H1 (cell line): ENCODE measurements around the gene AGPS. TPM values are rescaled to one million over a fixed set of nuclear protein-coding genes. Genes with fewer than 3 reads are reported as not detected.

ENCODE experiments used
- CTCF ChIA-PET: fragments of 300-600 bp; sonication (Branson Sonifier 250); formaldehyde crosslinking; loops from one replicate; lab custom pipeline; 2021; ENCODE audit not compliant: partially characterized antibody; lab: Charles Lee
- POLR2A ChIA-PET: fragments of 300-600 bp; sonication (Branson Sonifier 250); formaldehyde crosslinking; loops from one replicate; lab custom pipeline; 2021; ENCODE audit warnings: inconsistent platforms; ENCODE audit not compliant: partially characterized antibody; lab: Charles Lee
- DNase-seq, 2 experiments: peaks; one replicate each; pipeline versions ENCODE4 v3.0.0 to v3.0.0-alpha.2; 2010 to 2022; ENCODE audit warnings: low spot score in 2 of 2, low read depth in 1 of 2, mixed read lengths in 1 of 2
- FAIRE-seq: peaks from 2 replicates; lab custom pipeline; 2011; peaks lifted over from hg19 to GRCh38; lab: Jason Lieb, UNC
- H2AFZ ChIP-seq: 2 replicates; pipeline ENCODE4 v1.8.1; 2012; ENCODE audit warnings: low read length, inconsistent platforms
- H2AK5ac ChIP-seq: 2 replicates; pipeline ENCODE4 v1.6.1; 2013; ENCODE audit warnings: low read depth, low read length
- H2BK120ac ChIP-seq: replicated peaks from 2 replicates; pipeline ENCODE3; 2013; ENCODE audit warnings: low read depth, low read length, inconsistent platforms
- H2BK12ac ChIP-seq: 2 replicates; pipeline ENCODE4 v1.6.1; 2013; ENCODE audit warnings: low read depth, low read length
- H2BK15ac ChIP-seq: 2 replicates; pipeline ENCODE4 v1.6.1; 2013; ENCODE audit warnings: low read length
- H2BK20ac ChIP-seq: 2 replicates; pipeline ENCODE4 v1.6.1; 2013; ENCODE audit warnings: low read length
- H2BK5ac ChIP-seq: 2 replicates; pipeline ENCODE4 v1.6.1; 2013; ENCODE audit warnings: low read depth, low read length
- H3K14ac ChIP-seq: 2 replicates; pipeline ENCODE4 v1.6.1; 2013; ENCODE audit warnings: inconsistent platforms; ENCODE audit not compliant: insufficient read length
- H3K18ac ChIP-seq: 2 replicates; pipeline ENCODE4 v1.6.1; 2013; ENCODE audit warnings: low read length; ENCODE audit errors: extremely low read depth
- H3K23ac ChIP-seq: 2 replicates; pipeline ENCODE4 v1.6.1; 2013; ENCODE audit warnings: inconsistent platforms; ENCODE audit not compliant: insufficient read length
- H3K23me2 ChIP-seq: 2 replicates; pipeline ENCODE4 v1.6.1; 2013; ENCODE audit warnings: low read depth, low read length
- H3K27ac ChIP-seq: 2 replicates; pipeline ENCODE4 v1.6.1; 2011; ENCODE audit warnings: low read depth, low read length, inconsistent platforms
- H3K27me3 ChIP-seq, 4 experiments: replicated peaks in 1 of 4; 1 replicate in 1 of 4; 2 replicates in 3 of 4; pipeline versions ENCODE4 v1.6.1 to v1.8.1; 2011 to 2013; ENCODE audit warnings: low read length in 3 of 4, mild to moderate bottlenecking in 3 of 4, inconsistent platforms in 2 of 4, mixed read lengths in 2 of 4, moderate library complexity in 1 of 4; ENCODE audit not compliant: control insufficient read depth in 3 of 4, insufficient read depth in 3 of 4; ENCODE audit errors: extremely low read depth in 1 of 4
- H3K36me3 ChIP-seq, 4 experiments: 2 replicates each; pipeline versions ENCODE4 v1.6.1 to v1.8.1; 2011 to 2013; ENCODE audit warnings: mild to moderate bottlenecking in 4 of 4, low read length in 3 of 4, moderate library complexity in 2 of 4, control low read depth in 1 of 4, inconsistent platforms in 1 of 4; ENCODE audit not compliant: insufficient read depth in 4 of 4, control insufficient read depth in 2 of 4
- H3K4ac ChIP-seq: replicated peaks from 2 replicates; pipeline ENCODE3; 2013; ENCODE audit warnings: low read length, low read depth, mixed read lengths, inconsistent platforms; ENCODE audit not compliant: insufficient read length
- H3K4me1 ChIP-seq, 4 experiments: replicated peaks in 1 of 4; 1 replicate in 1 of 4; 2 replicates in 3 of 4; pipeline versions ENCODE4 v1.6.1 to v1.8.1; 2011 to 2013; ENCODE audit warnings: low read length in 3 of 4, inconsistent platforms in 2 of 4, mixed read lengths in 1 of 4; ENCODE audit not compliant: insufficient read depth in 4 of 4, control insufficient read depth in 3 of 4
- H3K4me2 ChIP-seq, 2 experiments: 2 replicates each; pipeline versions ENCODE4 v1.6.1 to v1.8.1; 2011 to 2013; ENCODE audit warnings: low read depth in 2 of 2, low read length in 2 of 2, control low read depth in 1 of 2, inconsistent platforms in 1 of 2, mild to moderate bottlenecking in 1 of 2; ENCODE audit not compliant: insufficient read depth in 1 of 2
- H3K4me3 ChIP-seq, 4 experiments: fragments of 200-600, 300-600 bp in 1 of 4; sonication (generic), shearing (Covaris generic), sonication (Bioruptor Twin) in 1 of 4; 2 replicates each; pipeline versions ENCODE4 v1.5.1 to v1.8.1; 2011 to 2016; ENCODE audit warnings: low read length in 4 of 4, low read depth in 3 of 4, control low read depth in 2 of 4, inconsistent platforms in 2 of 4, mild to moderate bottlenecking in 2 of 4, mixed read lengths in 1 of 4, moderate library complexity in 1 of 4; ENCODE audit not compliant: insufficient read depth in 2 of 4; ENCODE audit errors: extremely low read depth in 1 of 4
- H3K56ac ChIP-seq: replicated peaks from 2 replicates; pipeline ENCODE3; 2013; ENCODE audit warnings: low read depth, mild to moderate bottlenecking, mixed read lengths, low read length, inconsistent platforms; ENCODE audit not compliant: insufficient read length
- H3K79me1 ChIP-seq: 2 replicates; pipeline ENCODE4 v1.6.1; 2013; ENCODE audit warnings: low read depth, low read length, control low read depth
- H3K79me2 ChIP-seq, 2 experiments: 2 replicates each; pipeline versions ENCODE4 v1.6.1 to v1.8.1; 2012 to 2013; ENCODE audit warnings: low read length in 2 of 2, mild to moderate bottlenecking in 2 of 2, inconsistent platforms in 1 of 2; ENCODE audit not compliant: insufficient read depth in 2 of 2, control insufficient read depth in 1 of 2
- H3K9ac ChIP-seq, 4 experiments: replicated peaks in 1 of 4; 1 replicate in 1 of 4; 2 replicates in 3 of 4; pipeline versions ENCODE4 v1.6.1 to v1.8.1; 2011 to 2013; ENCODE audit warnings: low read depth in 3 of 4, low read length in 3 of 4, control low read depth in 2 of 4, mild to moderate bottlenecking in 2 of 4, moderate library complexity in 2 of 4, inconsistent platforms in 1 of 4; ENCODE audit errors: extremely low read depth in 1 of 4
- H3K9me3 ChIP-seq, 2 experiments: 2 replicates each; pipeline versions ENCODE4 v1.6.1 to v1.8.1; 2012 to 2013; ENCODE audit warnings: mild to moderate bottlenecking in 2 of 2, moderate library complexity in 2 of 2, control low read depth in 1 of 2, inconsistent platforms in 1 of 2, low read depth in 1 of 2, low read length in 1 of 2, mixed read lengths in 1 of 2; ENCODE audit not compliant: insufficient read depth in 2 of 2
- H4K20me1 ChIP-seq, 2 experiments: replicated peaks in 1 of 2; 2 replicates each; pipeline versions ENCODE3 to v1.8.1; 2011 to 2013; ENCODE audit warnings: inconsistent platforms in 2 of 2, low read length in 2 of 2, mild to moderate bottlenecking in 1 of 2; ENCODE audit not compliant: insufficient read depth in 2 of 2, control insufficient read depth in 1 of 2
- H4K5ac ChIP-seq: 2 replicates; pipeline ENCODE4 v1.6.1; 2013; ENCODE audit warnings: low read length, low read depth, mixed read lengths, inconsistent platforms; ENCODE audit not compliant: insufficient read length
- H4K8ac ChIP-seq: 2 replicates; pipeline ENCODE4 v1.8.0; 2013; ENCODE audit warnings: mild to moderate bottlenecking, moderate library complexity, low read length, inconsistent platforms; ENCODE audit not compliant: insufficient read depth; ENCODE audit errors: extremely low read depth
- H4K91ac ChIP-seq: replicated peaks from 2 replicates; pipeline ENCODE3; 2013; ENCODE audit warnings: low read length, mixed read lengths, inconsistent platforms; ENCODE audit not compliant: insufficient read length
- BCL11A ChIP-seq, 2 experiments: IDR thresholded peaks; one replicate each; pipeline ENCODE4 v1.6.1; 2011; ENCODE audit warnings: low read depth in 2 of 2, low read length in 2 of 2, mild to moderate bottlenecking in 2 of 2
- CEBPB ChIP-seq: IDR thresholded peaks from 2 replicates; pipeline ENCODE4 v1.6.1; 2012; ENCODE audit warnings: low read depth, low read length
- GABPA ChIP-seq: IDR thresholded peaks from 2 replicates; pipeline ENCODE4 v1.6.1; 2011; ENCODE audit warnings: mild to moderate bottlenecking, low read length, moderate library complexity, borderline replicate concordance; ENCODE audit not compliant: insufficient read depth
- MAX ChIP-seq: IDR thresholded peaks from 2 replicates; pipeline ENCODE4 v1.6.1; 2012; ENCODE audit warnings: inconsistent platforms
- WGBS, 2 experiments: shearing (Covaris generic) in 1 of 2; methylation state at CpG; one replicate each; pipeline versions ENCODE4 v1.1.6 to v1.1.7; 2013 to 2015; ENCODE audit warnings: low lambda C conversion rate in 2 of 2, mixed read lengths in 2 of 2, inconsistent platforms in 1 of 2, low coverage in 1 of 2, missing lambda C conversion rate in 1 of 2; ENCODE audit not compliant: insufficient replicate concordance in 2 of 2, insufficient coverage in 1 of 2, insufficient read length in 1 of 2; ENCODE audit errors: extremely low coverage in 1 of 2, missing lambda C conversion rate in 1 of 2; 5-methylcytosine and 5-hydroxymethylcytosine counted together
- polyA plus RNA-seq, 7 experiments: library from polyadenylated mRNA; depleted of rRNA in 3 of 7; stranded (reverse) in 5 of 7; unstranded in 2 of 7; fragments of >200 nt in 5 of 7; fragments of 200-250 nt in 2 of 7; gene quantifications; 1 replicate in 5 of 7; 2 replicates in 1 of 7; 4 replicates in 1 of 7; pipeline versions ENCODE4 v1.2.1 to v1.2.3, GENCODE V29; 2011 to 2013; ENCODE audit warnings: missing spikeins in 2 of 7, mixed read lengths in 2 of 7
- total RNA-seq: library from RNA; stranded (reverse); fragmentation: NEBNext Ultra II Directional; extraction: Animal tissue kit (Norgen Biotek cat#: 25700); gene quantifications from 2 replicates; pipeline ENCODE4 v1.2.1, GENCODE V29; 2021

The AGPS gene
- total and polyA plus RNA-seq, 2 of the 8 experiments (the other 6 are each of a cell fraction or from before 2014, with no cell fraction given): 7.3 to 57.8 TPM

- Histone ChIP-seq H3K56ac (no peak overlapping the region), H3K4me3 (no peak overlapping the region), H3K4me1 (peaks cover 0 to 2% (median 0%) of the 10 kb centered on the region in 4 experiments; a peak in 1 of 7 replicates), H4K5ac (no peak overlapping the region), H3K79me1 (0 out of 2 replicates have a peak, but pooled peaks cover 2% of the 10 kb centered on the region), H2BK120ac (no peak overlapping the region), H3K14ac (no peak overlapping the region), H2BK20ac (no peak overlapping the region), H3K27me3 (no peaks in the 10 kb centered on the region), H2BK15ac (no peak overlapping the region), H3K23ac (no peak overlapping the region), H3K36me3 (no peaks in the 10 kb centered on the region), H3K9me3 (no peaks in the 10 kb centered on the region), H2AFZ (no peak overlapping the region), H3K79me2 (peaks cover 0 to 96% of the 10 kb centered on the region in 2 experiments; a peak in 3 of 4 replicates), H3K18ac (no peak overlapping the region), H3K9ac (no peak overlapping the region), H4K20me1 (peaks cover 1 to 2% of the 10 kb centered on the region in 2 experiments), H4K91ac (no peak overlapping the region), H3K4me2 (no peak overlapping the region), H2AK5ac (no peak overlapping the region), H3K27ac (no peak overlapping the region), H2BK5ac (no peak overlapping the region), H3K4ac (no peak overlapping the region), H2BK12ac (no peak overlapping the region), H4K8ac (peak overlapping the region; percentile 12; the same call in 1 of the 2 replicates), H3K23me2 (peaks cover 5% of the 10 kb centered on the region; the same call in 1 of the 2 replicates)
- 88% methylated on average over 12 of the region's 12 CpGs; no CpG with 5 or more reads in 1 of the 2 experiments for WGBS, 2 experiments
- FAIRE-seq (no peak), DNase-seq (no peak)
- CTCF ChIA-PET: interaction anchor here (0.8 to 1.0 kb wide), 4 partner anchors 18 to 234 kb away, joined by 3 read pairs; no protein-coding TSS in a partner anchor
- POLR2A ChIA-PET: interaction anchor here (0.7 kb wide), 1 partner anchor 36 kb away, joined by 3 read pairs; no protein-coding TSS in a partner anchor
- no peak for TF ChIP-seq MAX
- peak; percentile 36; the same call in 1 of the 2 replicates for TF ChIP-seq CEBPB
- TF ChIP-seq BCL11A (IDR thresholded peaks at IDR 0.05; ENCODE audit: low read depth in 2 of 2, low read length in 2 of 2): no peak
- TF ChIP-seq GABPA: no peak
Measured at GRCh38 chr2:177397481-177398289, 5.1 kb downstream of the AGPS start.
